ENCODE results near the gene TMEM120B.
A peak's percentile ranks its signal among the peaks of the same experiment; 100 is the strongest.

DNA sequence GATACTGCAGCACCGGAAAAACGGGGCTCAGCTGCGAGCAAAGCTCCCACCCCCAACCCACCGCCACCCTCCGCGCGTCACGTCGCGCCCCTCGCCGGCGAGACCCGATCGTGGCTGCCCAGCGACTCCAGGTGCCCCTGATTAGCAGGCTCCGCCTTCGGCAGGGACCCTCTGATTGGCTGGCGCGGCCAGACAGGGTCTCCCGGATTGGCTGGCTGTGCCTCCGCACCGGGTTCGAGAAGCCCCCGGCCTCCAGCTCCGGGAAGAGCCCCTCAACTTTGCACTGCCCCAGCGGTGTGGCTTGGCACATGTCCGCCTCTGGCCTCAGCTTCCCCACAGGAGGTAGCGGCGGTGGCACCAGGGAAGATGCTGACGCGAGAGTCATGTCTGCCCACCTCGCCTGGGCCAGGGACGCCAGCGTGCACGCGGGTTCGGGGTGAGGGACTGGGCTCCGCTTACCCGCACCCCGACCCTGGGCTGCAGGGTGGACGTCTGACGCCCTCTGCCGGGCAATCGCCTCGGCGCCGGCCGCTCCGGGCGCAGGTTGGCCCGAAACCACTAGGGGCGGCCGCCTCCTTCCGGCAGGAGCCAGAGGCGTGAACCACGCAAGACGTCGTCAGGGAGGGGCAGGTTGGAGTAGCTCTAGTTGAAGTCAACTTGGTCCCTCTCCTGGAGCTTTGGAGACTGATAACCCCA, 81.4 kb downstream of the TMEM120B start:
- TF ChIP-seq EZH2phosphoT487 (IDR thresholded peaks at IDR 0.05; ENCODE audit: borderline replicate concordance) (no peak), CTCF (conservative IDR thresholded peaks at IDR 0.05; ENCODE audit: low read length) (peak; percentile 98)
